GM19351 (cell line): ENCODE results near the gene GNGT2.
"Not testable (repeated sequence)": the region's sequence is repeated elsewhere in the genome, so short reads cannot be mapped to it uniquely, and the experiment has no call there.

Experiments used
- ATAC-seq: cut with Tn5 transposase; IDR thresholded peaks from one replicate; pipeline ENCODE4 v1.9.1; 2021; ENCODE audit warnings: mild to moderate bottlenecking, moderate library complexity; ENCODE audit not compliant: unreplicated experiment

Gene GNGT2

GRCh38 chr17:49213399-49213798, 3.0 kb upstream of the GNGT2 start:
- ATAC-seq: no peak

GRCh38 chr17:49209061-49209571, 1.3 kb downstream of the GNGT2 start:
- no peak for ATAC-seq

GRCh38 chr17:49204516-49204915, 5.9 kb downstream of the GNGT2 start:
- no peak for ATAC-seq

- ATAC-seq: no peak
Observed at GRCh38 chr17:49203796-49204195, 6.6 kb downstream of the GNGT2 start.

- no peak for ATAC-seq
Observed at GRCh38 chr17:49201481-49201927, 8.9 kb downstream of the GNGT2 start.

GRCh38 chr17:49200423-49201083, 9.8 kb downstream of the GNGT2 start:
- no peak for ATAC-seq

- no peak for ATAC-seq
Observed at GRCh38 chr17:49198211-49198610, 12.2 kb downstream of the GNGT2 start.

GRCh38 chr17:49197346-49197998, 12.9 kb downstream of the GNGT2 start:
- no peak for ATAC-seq

GRCh38 chr17:49196520-49196919, 13.9 kb downstream of the GNGT2 start:
- no peak for ATAC-seq

- no peak for ATAC-seq
Observed at GRCh38 chr17:49195751-49196150, 14.6 kb downstream of the GNGT2 start.

- ATAC-seq: no peak
Observed at GRCh38 chr17:49194297-49194607, 16.1 kb downstream of the GNGT2 start.

- no peak for ATAC-seq
Observed at GRCh38 chr17:49193513-49194296, 16.7 kb downstream of the GNGT2 start.

GRCh38 chr17:49191917-49192741, 18.2 kb downstream of the GNGT2 start:
- peak; percentile 46 for ATAC-seq

- ATAC-seq: peak; percentile 13
Observed at GRCh38 chr17:49191409-49191916, 18.9 kb downstream of the GNGT2 start.

- ATAC-seq: no peak
Observed at GRCh38 chr17:49190932-49191331, 19.4 kb downstream of the GNGT2 start.

GRCh38 chr17:49187301-49187700, 23.1 kb downstream of the GNGT2 start:
- no peak for ATAC-seq

GRCh38 chr17:49185381-49185780, 25.0 kb downstream of the GNGT2 start:
- not testable (repeated sequence) for ATAC-seq

- not testable (repeated sequence) for ATAC-seq
Observed at GRCh38 chr17:49184522-49184921, 25.9 kb downstream of the GNGT2 start.

- no peak for ATAC-seq
Observed at GRCh38 chr17:49183801-49184200, 26.6 kb downstream of the GNGT2 start.

GRCh38 chr17:49183341-49183740, 27.0 kb downstream of the GNGT2 start:
- no peak for ATAC-seq
